OCI-M2 (cell line): ENCODE measurements around the gene VIPR1.
"Not testable (repeated sequence)": the region's sequence is repeated elsewhere in the genome, so short reads cannot be mapped to it uniquely, and the experiment has no call there.

Experiments used
- DNase-seq: peaks from one replicate; lab custom pipeline; 2025; ENCODE audit not compliant: unreplicated experiment; lab: John Stamatoyannopoulos, UW

Gene VIPR1

GRCh38 chr3:42531470-42531869 is 29.0 kb downstream of the VIPR1 start:
- no peak for DNase-seq

- no peak for DNase-seq
Observed at GRCh38 chr3:42532229-42532628, 29.8 kb downstream of the VIPR1 start.

GRCh38 chr3:42533161-42533897 is 30.9 kb downstream of the VIPR1 start:
- no peak for DNase-seq

GRCh38 chr3:42535981-42536784 is 33.7 kb downstream of the VIPR1 start:
- no peak for DNase-seq

- DNase-seq = no peak
Observed at GRCh38 chr3:42537350-42537749, 34.9 kb downstream of the VIPR1 start.

- no peak for DNase-seq
Observed at GRCh38 chr3:42539871-42540714, 37.6 kb downstream of the VIPR1 start.

- DNase-seq = no peak
Observed at GRCh38 chr3:42541079-42541478, 38.6 kb downstream of the VIPR1 start.

GRCh38 chr3:42544492-42545283 is 42.2 kb downstream of the VIPR1 start:
- DNase-seq = no peak

- DNase-seq = no peak
Observed at GRCh38 chr3:42545284-42545900, 42.9 kb downstream of the VIPR1 start.

GRCh38 chr3:42546691-42547213 is 44.3 kb downstream of the VIPR1 start:
- no peak for DNase-seq

- no peak for DNase-seq
Observed at GRCh38 chr3:42547401-42547945, 45.0 kb downstream of the VIPR1 start.

GRCh38 chr3:42549131-42549530 is 46.7 kb downstream of the VIPR1 start:
- DNase-seq = no peak

- no peak for DNase-seq
Observed at GRCh38 chr3:42550250-42550649, 47.8 kb downstream of the VIPR1 start.

- no peak for DNase-seq
Observed at GRCh38 chr3:42552830-42553229, 50.4 kb downstream of the VIPR1 start.

GRCh38 chr3:42556089-42556632 is 53.7 kb downstream of the VIPR1 start:
- no peak for DNase-seq

GRCh38 chr3:42556817-42557216 is 54.4 kb downstream of the VIPR1 start:
- not testable (repeated sequence) for DNase-seq

- DNase-seq = no peak
Observed at GRCh38 chr3:42557854-42558253, 55.4 kb downstream of the VIPR1 start.

GRCh38 chr3:42562047-42562907 is 59.8 kb downstream of the VIPR1 start:
- DNase-seq = no peak
